Endothelial cell (in vitro differentiated cells): ENCODE results near the gene BEND6. TPM values are rescaled to one million over a fixed set of nuclear protein-coding genes. Genes with fewer than 3 reads are reported as not detected.

Source experiments
- DNase-seq: peaks from one replicate; pipeline ENCODE4 v3.0.0; 2021; ENCODE audit warnings: low spot score
- H3K27ac Mint-ChIP-seq: one replicate; pipeline ENCODE4 v1.8.0; 2021; ENCODE audit warnings: mixed read lengths, inconsistent platforms; ENCODE audit not compliant: unreplicated experiment
- H3K27me3 Mint-ChIP-seq: one replicate; pipeline ENCODE4 v1.8.0; 2021; ENCODE audit warnings: mild to moderate bottlenecking, moderate library complexity, mixed read lengths, inconsistent platforms; ENCODE audit not compliant: unreplicated experiment
- H3K36me3 Mint-ChIP-seq: one replicate; pipeline ENCODE4 v1.8.0; 2021; ENCODE audit warnings: mild to moderate bottlenecking, low read depth, mixed read lengths, inconsistent platforms; ENCODE audit not compliant: unreplicated experiment
- H3K4me1 Mint-ChIP-seq: one replicate; pipeline ENCODE4 v1.8.0; 2021; ENCODE audit warnings: mild to moderate bottlenecking, mixed read lengths, inconsistent platforms; ENCODE audit not compliant: unreplicated experiment
- H3K4me3 Mint-ChIP-seq: one replicate; pipeline ENCODE4 v1.8.0; 2021; ENCODE audit warnings: mild to moderate bottlenecking, mixed read lengths, inconsistent platforms; ENCODE audit not compliant: unreplicated experiment
- H3K9me3 Mint-ChIP-seq: one replicate; pipeline ENCODE4 v1.8.0; 2021; ENCODE audit warnings: mixed read lengths, inconsistent platforms; ENCODE audit not compliant: unreplicated experiment
- total RNA-seq: library from RNA; stranded (reverse); fragmentation: NEBNext Ultra II Directional; extraction: Animal tissue kit (Norgen Biotek cat#: 25700); gene quantifications from one replicate; pipeline ENCODE4 v1.2.1, GENCODE V29; 2021; ENCODE audit not compliant: unreplicated experiment
- TF ChIP-seq, protein P1 (sequence below): fragments of 200-600 bp; sonication (generic); IDR thresholded peaks from one replicate; pipeline ENCODE4 v1.5.0; 2021; ENCODE audit warnings: antibody characterized with exemption; ENCODE audit not compliant: unreplicated experiment

BEND6 gene
- total RNA-seq, 1 donor from 2014 or later: 0.97 TPM

DNA sequence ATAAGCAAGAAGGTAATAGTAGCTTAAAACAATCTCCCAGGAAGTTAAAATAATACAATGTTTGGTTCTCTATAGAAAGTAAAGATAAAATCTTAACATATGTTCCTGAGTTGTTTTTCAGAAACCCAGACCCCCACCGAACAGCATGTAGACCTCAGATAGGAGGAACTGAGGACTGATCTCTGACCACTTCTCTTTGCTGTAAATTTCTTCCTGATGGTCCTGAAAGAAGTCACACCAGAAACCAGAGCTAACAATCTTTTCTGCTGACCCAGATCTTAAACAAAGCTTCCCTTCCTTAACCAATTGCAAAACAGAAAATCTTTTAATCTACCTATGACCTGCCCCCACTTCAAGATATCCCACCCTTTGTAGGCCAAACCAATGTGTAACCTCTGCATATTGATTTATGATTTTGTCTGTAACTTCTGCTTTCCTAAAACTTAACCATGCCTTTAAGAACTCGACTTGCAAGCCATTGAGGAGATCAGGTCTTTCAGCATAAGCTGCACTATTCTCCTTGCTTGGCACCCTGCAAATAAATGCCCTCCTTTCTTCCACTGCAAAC is 21.9 kb upstream of the BEND6 start:
- no peak for DNase-seq
- no peaks in the 10 kb centered on the region for H3K9me3 Mint-ChIP-seq
- H3K27ac Mint-ChIP-seq: no peak overlapping the region
- H3K36me3 Mint-ChIP-seq: no peaks in the 10 kb centered on the region
- no peak overlapping the region for H3K4me3 Mint-ChIP-seq
- TF ChIP-seq, protein P1, sequence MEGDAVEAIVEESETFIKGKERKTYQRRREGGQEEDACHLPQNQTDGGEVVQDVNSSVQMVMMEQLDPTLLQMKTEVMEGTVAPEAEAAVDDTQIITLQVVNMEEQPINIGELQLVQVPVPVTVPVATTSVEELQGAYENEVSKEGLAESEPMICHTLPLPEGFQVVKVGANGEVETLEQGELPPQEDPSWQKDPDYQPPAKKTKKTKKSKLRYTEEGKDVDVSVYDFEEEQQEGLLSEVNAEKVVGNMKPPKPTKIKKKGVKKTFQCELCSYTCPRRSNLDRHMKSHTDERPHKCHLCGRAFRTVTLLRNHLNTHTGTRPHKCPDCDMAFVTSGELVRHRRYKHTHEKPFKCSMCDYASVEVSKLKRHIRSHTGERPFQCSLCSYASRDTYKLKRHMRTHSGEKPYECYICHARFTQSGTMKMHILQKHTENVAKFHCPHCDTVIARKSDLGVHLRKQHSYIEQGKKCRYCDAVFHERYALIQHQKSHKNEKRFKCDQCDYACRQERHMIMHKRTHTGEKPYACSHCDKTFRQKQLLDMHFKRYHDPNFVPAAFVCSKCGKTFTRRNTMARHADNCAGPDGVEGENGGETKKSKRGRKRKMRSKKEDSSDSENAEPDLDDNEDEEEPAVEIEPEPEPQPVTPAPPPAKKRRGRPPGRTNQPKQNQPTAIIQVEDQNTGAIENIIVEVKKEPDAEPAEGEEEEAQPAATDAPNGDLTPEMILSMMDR: no peak
- H3K4me1 Mint-ChIP-seq: peaks cover 4% of the 10 kb centered on the region
- peaks cover 1% of the 10 kb centered on the region for H3K27me3 Mint-ChIP-seq

DNA sequence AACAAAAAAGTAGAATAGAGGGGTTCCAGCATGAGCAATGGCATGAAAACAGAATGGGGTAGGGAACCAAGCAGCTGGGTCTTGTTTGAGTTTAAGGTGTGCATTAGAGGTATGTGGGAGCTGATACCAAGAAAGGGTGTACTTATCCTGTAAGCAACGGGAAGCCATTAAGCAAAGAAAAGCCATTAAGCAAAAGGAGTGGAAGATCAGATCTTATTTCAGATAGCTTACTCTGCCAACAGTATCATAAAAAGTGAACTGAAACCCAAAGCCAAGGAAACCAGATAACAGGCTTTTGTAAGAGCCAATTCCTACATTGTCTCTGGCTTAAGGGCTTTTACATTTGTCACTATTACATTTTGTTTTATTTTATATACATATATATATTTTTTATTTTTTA is 21.3 kb upstream of the BEND6 start:
- H3K36me3 Mint-ChIP-seq: no peaks in the 10 kb centered on the region
- DNase-seq: no peak
- H3K4me1 Mint-ChIP-seq: peaks cover 4% of the 10 kb centered on the region
- TF ChIP-seq, protein P1: no peak
- H3K4me3 Mint-ChIP-seq: no peak overlapping the region
- H3K9me3 Mint-ChIP-seq: no peaks in the 10 kb centered on the region
- peaks cover 1% of the 10 kb centered on the region for H3K27me3 Mint-ChIP-seq
- H3K27ac Mint-ChIP-seq: no peak overlapping the region

DNA sequence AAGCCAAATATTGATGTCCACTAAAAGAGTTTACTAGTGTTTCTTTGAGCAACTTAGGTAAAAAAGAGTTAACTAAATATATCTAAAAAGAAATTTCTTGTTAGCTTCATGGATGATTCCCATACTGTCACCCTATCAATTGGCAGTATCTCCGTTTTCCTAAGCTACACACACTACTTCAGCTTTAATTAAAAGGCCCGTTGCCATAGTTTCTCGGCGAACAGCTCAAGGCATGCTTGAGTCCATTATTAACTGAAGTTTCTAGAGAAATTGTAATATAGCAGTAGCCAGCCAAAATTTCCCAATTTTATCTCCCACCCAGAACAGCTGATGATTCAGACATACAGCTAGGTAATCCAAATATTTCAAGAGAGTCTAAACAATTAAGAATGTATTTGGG is 20.0 kb upstream of the BEND6 start:
- no peak overlapping the region for H3K27ac Mint-ChIP-seq
- TF ChIP-seq, protein P1: no peak
- no peaks in the 10 kb centered on the region for H3K9me3 Mint-ChIP-seq
- H3K36me3 Mint-ChIP-seq: no peaks in the 10 kb centered on the region
- peaks cover 4% of the 10 kb centered on the region for H3K4me1 Mint-ChIP-seq
- DNase-seq: no peak
- peaks cover 1% of the 10 kb centered on the region for H3K27me3 Mint-ChIP-seq
- no peak overlapping the region for H3K4me3 Mint-ChIP-seq

DNA sequence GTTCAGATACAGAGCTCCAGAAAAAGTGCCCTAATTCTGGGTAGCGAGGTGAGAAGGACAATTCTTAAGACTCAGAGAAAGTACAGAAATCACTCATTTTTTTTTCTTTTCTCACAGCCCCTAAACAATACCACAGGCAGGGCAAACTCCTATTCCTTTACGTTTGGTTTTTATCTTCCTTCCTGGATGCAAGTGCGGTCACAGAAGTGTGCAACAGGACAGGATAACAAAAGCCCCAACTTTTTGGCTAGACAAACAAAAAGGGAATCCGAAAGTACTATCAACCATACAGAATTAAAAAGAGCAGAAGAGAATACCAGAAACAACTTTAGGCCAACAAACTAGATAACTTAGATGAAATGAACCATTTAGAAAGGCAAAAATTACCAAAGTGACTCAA is 18.4 kb upstream of the BEND6 start:
- Mint-ChIP-seq H3K27me3 (peaks cover 1% of the 10 kb centered on the region), H3K4me3 (no peak overlapping the region), H3K4me1 (peaks cover 4% of the 10 kb centered on the region), H3K9me3 (no peaks in the 10 kb centered on the region), H3K27ac (no peak overlapping the region), H3K36me3 (peaks cover 3% of the 10 kb centered on the region)
- TF ChIP-seq, protein P1: no peak
- no peak for DNase-seq

DNA sequence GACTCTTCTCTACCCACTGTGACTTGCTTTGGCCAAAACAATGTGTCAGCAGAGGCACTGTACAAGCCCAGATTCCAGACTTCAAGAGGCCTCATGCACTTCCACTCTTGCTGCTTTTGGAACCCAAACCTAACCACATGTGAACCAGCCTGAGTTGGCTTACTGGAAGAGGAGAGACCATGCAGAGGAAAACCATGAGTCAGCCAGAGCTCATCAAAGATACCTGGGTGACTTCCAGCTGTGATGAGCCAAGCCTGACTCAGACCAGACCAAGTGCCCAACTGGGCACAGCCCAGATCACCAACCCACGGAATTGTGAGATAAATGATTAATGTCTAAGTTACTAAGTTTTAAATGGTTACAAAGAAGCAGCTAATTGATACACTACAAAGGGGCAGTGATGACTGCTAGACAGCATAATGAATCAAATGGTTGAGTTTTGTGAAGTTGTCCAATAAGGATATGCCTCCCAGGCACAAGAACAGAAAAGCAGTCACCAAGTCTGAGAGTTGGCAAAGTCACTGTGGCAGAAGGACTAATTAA is 16.2 kb upstream of the BEND6 start:
- TF ChIP-seq, protein P1: no peak
- Mint-ChIP-seq H3K36me3 (peaks cover 3% of the 10 kb centered on the region), H3K27me3 (no peaks in the 10 kb centered on the region), H3K9me3 (no peaks in the 10 kb centered on the region), H3K4me1 (peaks cover 4% of the 10 kb centered on the region), H3K4me3 (no peak overlapping the region), H3K27ac (no peak overlapping the region)
- no peak for DNase-seq
